GM23338 (cell line): ENCODE results near the gene TNS4.

ENCODE experiments used
- CREB1 ChIP-seq: fragments of 250-450 bp; sonication (Bioruptor Pico); IDR thresholded peaks from 2 replicates; pipeline ENCODE4 v1.5.0; 2020; ENCODE audit warnings: low read depth, mild to moderate bottlenecking, moderate library complexity
- CTCF ChIP-seq, 2 experiments: fragments of 200-600 bp in 1 of 2; sonication (generic) in 1 of 2; conservative IDR thresholded peaks; 2 replicates each; pipeline versions ENCODE4 v1.5.1 to v1.6.1; 2016 to 2017; ENCODE audit warnings: antibody characterized with exemption in 2 of 2, low read depth in 2 of 2, mild to moderate bottlenecking in 2 of 2, moderate library complexity in 1 of 2
- EZH2 ChIP-seq: fragments of 200-600 bp; sonication (generic); IDR thresholded peaks from one replicate; pipeline ENCODE4 v1.8.0; 2017; ENCODE audit warnings: antibody characterized with exemption, mild to moderate bottlenecking, low read depth; ENCODE audit not compliant: unreplicated experiment
- POLR2AphosphoS5 ChIP-seq: IDR thresholded peaks from 2 replicates; pipeline ENCODE4 v1.6.1; 2016; ENCODE audit warnings: antibody characterized with exemption, low read depth
- REST ChIP-seq: IDR thresholded peaks from one replicate; pipeline ENCODE4 v1.6.1; 2018; ENCODE audit warnings: antibody characterized with exemption; ENCODE audit not compliant: unreplicated experiment
- STAT1 ChIP-seq: IDR thresholded peaks from one replicate; pipeline ENCODE4 v1.6.1; 2016; ENCODE audit warnings: antibody characterized with exemption; ENCODE audit not compliant: unreplicated experiment
- TF ChIP-seq, protein P1 (sequence below): IDR thresholded peaks from 2 replicates; pipeline ENCODE4 v1.6.1; 2016; ENCODE audit warnings: antibody characterized with exemption
- TF ChIP-seq, protein P2 (sequence below): fragments of 250-450 bp; sonication (Bioruptor Pico); IDR thresholded peaks from 2 replicates; pipeline ENCODE4 v1.5.0; 2020; ENCODE audit warnings: mild to moderate bottlenecking, moderate library complexity

GRCh38 chr17:40518401-40519088 lies 17.1 kb upstream of the TNS4 start:
- TF ChIP-seq POLR2AphosphoS5 (no peak), CREB1 (CRISPR knock-in tag) (no peak), CTCF (conservative IDR thresholded peaks at IDR 0.05; ENCODE audit: low read depth in 2 of 2) (no peak), EZH2 (no peak), REST (no peak), STAT1 (no peak)
- TF ChIP-seq, protein P1, sequence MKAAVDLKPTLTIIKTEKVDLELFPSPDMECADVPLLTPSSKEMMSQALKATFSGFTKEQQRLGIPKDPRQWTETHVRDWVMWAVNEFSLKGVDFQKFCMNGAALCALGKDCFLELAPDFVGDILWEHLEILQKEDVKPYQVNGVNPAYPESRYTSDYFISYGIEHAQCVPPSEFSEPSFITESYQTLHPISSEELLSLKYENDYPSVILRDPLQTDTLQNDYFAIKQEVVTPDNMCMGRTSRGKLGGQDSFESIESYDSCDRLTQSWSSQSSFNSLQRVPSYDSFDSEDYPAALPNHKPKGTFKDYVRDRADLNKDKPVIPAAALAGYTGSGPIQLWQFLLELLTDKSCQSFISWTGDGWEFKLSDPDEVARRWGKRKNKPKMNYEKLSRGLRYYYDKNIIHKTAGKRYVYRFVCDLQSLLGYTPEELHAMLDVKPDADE: no peak
- TF ChIP-seq, protein P2, sequence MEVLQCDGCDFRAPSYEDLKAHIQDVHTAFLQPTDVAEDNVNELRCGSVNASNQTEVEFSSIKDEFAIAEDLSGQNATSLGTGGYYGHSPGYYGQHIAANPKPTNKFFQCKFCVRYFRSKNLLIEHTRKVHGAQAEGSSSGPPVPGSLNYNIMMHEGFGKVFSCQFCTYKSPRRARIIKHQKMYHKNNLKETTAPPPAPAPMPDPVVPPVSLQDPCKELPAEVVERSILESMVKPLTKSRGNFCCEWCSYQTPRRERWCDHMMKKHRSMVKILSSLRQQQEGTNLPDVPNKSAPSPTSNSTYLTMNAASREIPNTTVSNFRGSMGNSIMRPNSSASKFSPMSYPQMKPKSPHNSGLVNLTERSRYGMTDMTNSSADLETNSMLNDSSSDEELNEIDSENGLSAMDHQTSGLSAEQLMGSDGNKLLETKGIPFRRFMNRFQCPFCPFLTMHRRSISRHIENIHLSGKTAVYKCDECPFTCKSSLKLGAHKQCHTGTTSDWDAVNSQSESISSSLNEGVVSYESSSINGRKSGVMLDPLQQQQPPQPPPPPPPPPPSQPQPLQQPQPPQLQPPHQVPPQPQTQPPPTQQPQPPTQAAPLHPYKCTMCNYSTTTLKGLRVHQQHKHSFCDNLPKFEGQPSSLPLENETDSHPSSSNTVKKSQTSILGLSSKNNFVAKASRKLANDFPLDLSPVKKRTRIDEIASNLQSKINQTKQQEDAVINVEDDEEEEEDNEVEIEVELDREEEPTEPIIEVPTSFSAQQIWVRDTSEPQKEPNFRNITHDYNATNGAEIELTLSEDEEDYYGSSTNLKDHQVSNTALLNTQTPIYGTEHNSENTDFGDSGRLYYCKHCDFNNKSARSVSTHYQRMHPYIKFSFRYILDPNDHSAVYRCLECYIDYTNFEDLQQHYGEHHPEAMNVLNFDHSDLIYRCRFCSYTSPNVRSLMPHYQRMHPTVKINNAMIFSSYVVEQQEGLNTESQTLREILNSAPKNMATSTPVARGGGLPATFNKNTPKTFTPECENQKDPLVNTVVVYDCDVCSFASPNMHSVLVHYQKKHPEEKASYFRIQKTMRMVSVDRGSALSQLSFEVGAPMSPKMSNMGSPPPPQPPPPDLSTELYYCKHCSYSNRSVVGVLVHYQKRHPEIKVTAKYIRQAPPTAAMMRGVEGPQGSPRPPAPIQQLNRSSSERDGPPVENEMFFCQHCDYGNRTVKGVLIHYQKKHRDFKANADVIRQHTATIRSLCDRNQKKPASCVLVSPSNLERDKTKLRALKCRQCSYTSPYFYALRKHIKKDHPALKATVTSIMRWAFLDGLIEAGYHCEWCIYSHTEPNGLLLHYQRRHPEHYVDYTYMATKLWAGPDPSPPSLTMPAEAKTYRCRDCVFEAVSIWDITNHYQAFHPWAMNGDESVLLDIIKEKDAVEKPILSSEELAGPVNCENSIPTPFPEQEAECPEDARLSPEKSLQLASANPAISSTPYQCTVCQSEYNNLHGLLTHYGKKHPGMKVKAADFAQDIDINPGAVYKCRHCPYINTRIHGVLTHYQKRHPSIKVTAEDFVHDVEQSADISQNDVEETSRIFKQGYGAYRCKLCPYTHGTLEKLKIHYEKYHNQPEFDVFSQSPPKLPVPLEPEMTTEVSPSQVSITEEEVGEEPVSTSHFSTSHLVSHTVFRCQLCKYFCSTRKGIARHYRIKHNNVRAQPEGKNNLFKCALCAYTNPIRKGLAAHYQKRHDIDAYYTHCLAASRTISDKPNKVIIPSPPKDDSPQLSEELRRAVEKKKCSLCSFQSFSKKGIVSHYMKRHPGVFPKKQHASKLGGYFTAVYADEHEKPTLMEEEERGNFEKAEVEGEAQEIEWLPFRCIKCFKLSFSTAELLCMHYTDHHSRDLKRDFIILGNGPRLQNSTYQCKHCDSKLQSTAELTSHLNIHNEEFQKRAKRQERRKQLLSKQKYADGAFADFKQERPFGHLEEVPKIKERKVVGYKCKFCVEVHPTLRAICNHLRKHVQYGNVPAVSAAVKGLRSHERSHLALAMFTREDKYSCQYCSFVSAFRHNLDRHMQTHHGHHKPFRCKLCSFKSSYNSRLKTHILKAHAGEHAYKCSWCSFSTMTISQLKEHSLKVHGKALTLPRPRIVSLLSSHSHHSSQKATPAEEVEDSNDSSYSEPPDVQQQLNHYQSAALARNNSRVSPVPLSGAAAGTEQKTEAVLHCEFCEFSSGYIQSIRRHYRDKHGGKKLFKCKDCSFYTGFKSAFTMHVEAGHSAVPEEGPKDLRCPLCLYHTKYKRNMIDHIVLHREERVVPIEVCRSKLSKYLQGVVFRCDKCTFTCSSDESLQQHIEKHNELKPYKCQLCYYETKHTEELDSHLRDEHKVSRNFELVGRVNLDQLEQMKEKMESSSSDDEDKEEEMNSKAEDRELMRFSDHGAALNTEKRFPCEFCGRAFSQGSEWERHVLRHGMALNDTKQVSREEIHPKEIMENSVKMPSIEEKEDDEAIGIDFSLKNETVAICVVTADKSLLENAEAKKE (CRISPR knock-in tag): no peak
